ENCODE measurements around the gene AMZ2.

DNA sequence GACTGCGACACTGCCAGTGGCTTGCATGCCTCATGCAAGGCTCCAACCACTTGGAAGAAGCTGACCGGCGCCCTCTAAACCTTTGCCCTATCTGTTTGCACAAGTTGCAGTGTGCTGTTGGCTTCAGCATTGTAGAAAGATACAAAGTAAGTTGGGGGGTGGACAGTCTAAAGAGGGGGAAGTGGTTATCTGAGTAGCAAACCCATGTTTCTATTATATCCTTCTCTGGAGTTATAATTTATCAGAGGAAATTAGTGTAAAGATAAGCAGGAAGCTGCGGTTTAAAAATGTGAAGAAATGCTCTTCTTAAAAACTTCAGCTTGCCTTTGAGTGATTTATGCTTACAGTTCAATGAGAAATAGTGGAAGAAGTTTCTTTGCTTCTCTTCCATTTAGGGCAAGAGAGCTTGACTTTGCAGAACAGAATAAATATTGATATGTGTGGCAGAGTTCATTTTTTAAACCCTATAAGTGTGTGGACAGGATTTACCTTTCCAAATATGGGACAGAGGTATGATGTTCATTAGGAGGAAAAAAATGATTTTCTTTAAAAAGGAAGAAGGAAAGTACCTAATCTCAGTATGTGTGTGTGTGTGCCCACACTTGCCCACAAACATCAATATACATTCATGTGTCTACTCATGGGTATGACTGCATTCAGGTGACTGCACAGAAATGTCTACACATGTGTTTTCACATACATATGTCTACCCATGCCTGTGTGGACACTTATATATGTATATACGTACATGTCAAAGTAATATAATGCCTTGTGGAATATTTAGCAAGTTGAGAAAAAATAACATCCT, 8.1 kb downstream of the AMZ2 start:
- TF ChIP-seq, protein P1, sequence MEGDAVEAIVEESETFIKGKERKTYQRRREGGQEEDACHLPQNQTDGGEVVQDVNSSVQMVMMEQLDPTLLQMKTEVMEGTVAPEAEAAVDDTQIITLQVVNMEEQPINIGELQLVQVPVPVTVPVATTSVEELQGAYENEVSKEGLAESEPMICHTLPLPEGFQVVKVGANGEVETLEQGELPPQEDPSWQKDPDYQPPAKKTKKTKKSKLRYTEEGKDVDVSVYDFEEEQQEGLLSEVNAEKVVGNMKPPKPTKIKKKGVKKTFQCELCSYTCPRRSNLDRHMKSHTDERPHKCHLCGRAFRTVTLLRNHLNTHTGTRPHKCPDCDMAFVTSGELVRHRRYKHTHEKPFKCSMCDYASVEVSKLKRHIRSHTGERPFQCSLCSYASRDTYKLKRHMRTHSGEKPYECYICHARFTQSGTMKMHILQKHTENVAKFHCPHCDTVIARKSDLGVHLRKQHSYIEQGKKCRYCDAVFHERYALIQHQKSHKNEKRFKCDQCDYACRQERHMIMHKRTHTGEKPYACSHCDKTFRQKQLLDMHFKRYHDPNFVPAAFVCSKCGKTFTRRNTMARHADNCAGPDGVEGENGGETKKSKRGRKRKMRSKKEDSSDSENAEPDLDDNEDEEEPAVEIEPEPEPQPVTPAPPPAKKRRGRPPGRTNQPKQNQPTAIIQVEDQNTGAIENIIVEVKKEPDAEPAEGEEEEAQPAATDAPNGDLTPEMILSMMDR (optimal IDR thresholded peaks at IDR 0.05 in 1 of 3, IDR thresholded peaks at IDR 0.05 in 1 of 3, conservative IDR thresholded peaks at IDR 0.05 in 1 of 3; ENCODE audit: extremely low read depth in 1 of 3, insufficient read depth in 2 of 3, low read length in 3 of 3): no peak
- no peak for TF ChIP-seq EZH2 (IDR thresholded peaks at IDR 0.05; ENCODE audit: low read length)
